Measurements from ENCODE around the gene KLHL21.
"Not testable (repeated sequence)": the region's sequence is repeated elsewhere in the genome, so short reads cannot be mapped to it uniquely, and the experiment has no call there.

KLHL21 gene, protein sequence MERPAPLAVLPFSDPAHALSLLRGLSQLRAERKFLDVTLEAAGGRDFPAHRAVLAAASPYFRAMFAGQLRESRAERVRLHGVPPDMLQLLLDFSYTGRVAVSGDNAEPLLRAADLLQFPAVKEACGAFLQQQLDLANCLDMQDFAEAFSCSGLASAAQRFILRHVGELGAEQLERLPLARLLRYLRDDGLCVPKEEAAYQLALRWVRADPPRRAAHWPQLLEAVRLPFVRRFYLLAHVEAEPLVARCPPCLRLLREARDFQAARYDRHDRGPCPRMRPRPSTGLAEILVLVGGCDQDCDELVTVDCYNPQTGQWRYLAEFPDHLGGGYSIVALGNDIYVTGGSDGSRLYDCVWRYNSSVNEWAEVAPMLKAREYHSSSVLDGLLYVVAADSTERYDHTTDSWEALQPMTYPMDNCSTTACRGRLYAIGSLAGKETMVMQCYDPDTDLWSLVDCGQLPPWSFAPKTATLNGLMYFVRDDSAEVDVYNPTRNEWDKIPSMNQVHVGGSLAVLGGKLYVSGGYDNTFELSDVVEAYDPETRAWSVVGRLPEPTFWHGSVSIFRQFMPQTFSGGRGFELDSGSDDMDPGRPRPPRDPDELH

DNA sequence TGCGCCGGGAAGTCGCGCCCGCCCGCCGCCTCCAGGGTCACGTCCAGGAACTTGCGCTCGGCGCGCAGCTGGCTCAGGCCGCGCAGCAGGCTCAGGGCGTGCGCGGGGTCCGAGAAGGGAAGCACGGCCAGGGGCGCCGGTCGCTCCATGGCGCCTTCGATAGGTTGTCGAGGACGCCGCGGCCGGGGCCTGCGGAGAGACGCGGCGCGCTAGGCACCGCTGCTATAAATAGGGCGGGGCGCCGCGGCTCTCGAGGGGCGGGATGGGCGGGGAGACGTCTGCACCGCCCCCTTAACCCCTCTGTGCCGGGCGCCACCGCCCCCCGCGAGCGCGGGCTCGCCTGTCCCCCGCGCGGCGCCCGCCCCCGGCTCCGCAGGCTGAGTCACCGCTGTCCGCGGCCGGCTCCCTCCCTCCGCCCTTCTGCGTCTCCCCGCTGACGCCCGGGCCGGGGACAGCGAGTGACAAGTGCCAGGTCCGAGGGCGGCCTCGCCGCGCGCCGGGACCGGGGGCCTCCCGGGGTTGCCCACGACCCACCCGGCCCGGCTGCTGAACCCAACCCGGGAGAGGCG lies at the start of gene KLHL21:
Gene KLHL21, minus strand, starts transcription at position 201 of the 569 bp plus-strand sequence. Its CDS starts 52 bp downstream, at position 149.
- FAIRE-seq = no peak

DNA sequence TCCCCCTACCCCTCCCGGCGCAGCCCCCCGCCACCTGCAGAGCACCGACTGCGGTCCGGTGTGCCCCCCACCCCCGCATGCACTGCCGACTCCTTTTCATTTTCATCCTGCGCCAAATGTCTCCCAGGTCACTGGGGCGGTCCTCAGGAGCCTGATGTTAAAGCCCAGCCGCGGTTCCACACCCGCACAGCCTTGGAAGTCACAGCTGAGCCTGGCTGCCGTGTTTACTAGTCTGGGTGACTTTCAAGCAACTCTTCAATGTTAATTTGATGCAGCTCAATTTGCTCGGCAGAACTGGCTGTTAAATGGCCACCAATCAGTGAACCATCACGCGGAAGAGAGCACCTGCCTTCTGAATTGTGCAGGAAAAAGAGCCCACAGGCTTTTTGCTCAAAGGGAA lies 49.2 kb upstream of the KLHL21 start:
- FAIRE-seq = no peak

More for the DNA sequence above, at the start of gene KLHL21:
- DNase-seq (ENCODE audit: insufficient read length, low spot score) = peak; percentile 76

DNA sequence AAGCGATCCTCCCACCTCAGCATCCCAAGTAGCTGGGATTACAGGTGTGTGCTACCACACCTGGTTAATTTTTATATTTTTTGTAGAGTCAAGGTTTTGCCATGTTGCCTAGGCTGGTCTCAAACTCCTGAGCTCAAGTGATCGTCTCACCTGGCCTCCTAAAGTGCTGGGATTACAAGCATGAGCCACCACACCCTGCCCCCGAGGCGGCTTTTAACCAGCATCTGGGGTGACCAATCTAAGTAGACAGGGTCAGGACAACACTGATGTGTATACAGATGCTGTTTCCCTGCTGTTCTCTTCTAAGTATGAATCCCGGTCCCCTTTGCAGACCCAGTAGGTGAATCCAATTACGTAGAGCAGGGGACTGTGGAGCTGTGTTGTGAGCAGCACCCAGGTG lies 45.9 kb upstream of the KLHL21 start:
- no peak for FAIRE-seq

More for the DNA sequence above, 49.2 kb upstream of the KLHL21 start:
- no peak for DNase-seq (ENCODE audit: insufficient read length, low spot score)

DNA sequence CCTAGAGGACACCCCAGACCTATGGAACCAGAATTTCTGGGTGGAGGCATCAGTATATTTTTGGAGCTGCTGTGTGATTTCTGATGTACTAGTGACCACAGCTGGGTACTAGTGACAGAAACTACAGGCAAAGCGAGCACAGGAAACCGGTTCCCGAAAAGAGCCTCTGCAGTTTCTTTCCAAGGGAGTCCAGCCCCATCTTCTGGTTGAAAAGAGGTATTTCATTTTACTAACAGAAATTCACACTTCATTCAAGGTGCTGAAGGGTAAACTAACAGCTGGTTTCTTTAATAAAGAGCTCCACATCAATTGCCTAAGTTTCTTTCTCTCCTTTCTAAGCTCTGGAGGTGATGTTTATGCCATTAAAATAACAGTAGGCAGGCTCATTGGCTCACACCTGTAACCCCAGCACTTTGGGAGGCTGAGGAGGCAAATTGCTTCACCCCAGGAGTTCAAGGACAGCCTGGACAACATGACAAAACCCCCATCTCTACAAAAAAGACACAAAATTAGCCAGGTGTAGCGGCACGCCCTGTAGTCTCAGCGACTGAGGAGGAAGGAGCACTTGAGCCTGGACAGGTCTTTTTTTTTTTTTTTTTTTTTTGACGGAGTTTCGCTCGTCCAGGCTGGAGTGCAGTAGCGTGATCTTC lies 44.0 kb upstream of the KLHL21 start:
- DNase-seq (ENCODE audit: insufficient read length, low spot score) = peak; percentile 52
- FAIRE-seq = peak; percentile 81

More for the DNA sequence above, 45.9 kb upstream of the KLHL21 start:
- no peak for DNase-seq (ENCODE audit: insufficient read length, low spot score)

DNA sequence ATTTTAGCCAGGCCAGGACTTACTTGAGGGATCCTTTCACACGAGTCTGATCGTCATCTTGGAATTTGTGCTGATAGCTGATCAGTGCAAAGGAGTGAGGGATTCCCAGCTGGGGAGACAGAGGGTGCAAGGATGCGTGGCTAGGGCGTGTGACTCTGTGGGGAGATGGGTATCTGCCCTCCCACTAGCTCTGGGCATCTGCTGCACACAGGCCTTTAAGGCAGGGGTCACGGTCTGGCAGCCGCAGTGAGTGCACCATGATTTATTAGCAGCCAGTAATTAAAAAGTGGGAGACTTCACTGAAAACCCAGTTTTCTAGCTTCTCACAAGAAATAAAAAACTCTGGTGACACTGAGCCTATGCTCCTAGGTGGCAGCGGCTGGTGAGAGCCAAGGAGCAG lies 42.3 kb upstream of the KLHL21 start:
- no peak for DNase-seq (ENCODE audit: insufficient read length, low spot score)
- no peak for FAIRE-seq

DNA sequence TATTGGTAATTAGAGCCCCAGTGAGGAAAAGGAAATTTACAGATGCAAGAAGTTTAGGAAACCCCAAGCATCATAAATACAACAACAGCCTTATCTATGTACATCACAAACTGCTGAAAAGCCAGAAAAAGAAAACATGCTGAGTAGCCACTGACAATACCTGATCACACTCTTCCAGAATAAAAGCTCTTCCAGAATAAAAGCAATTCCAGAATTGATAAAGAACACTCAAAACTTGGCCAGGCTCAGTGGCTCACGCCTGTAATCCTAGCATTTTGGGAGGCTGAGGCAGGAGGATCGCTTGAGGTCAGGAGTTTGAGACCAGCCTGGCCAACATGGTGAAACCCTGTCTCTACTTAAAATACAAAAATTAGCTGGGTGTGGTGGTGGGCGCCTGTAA lies 38.2 kb upstream of the KLHL21 start:
- DNase-seq (ENCODE audit: insufficient read length, low spot score); FAIRE-seq: not testable (repeated sequence)

DNA sequence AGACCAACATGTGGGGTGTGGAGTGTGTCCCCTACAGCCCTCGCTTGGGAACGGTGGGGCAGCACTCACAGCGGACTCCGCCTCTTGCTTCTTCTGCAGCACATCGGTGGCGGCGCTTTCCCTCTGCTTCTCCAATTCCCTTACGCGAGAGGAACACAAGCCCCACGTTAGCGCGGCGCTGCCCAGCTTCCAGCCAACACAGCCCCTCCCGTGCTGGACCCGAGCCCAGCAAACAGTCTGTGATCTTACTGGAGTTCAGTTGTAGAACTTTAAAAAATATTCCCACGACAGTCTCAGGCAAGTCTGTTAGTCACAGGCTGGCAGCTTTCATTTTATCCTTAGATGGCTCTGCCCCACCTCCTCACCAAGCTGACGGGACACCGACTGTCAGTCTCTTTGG lies 35.6 kb upstream of the KLHL21 start:
- no peak for FAIRE-seq

DNA sequence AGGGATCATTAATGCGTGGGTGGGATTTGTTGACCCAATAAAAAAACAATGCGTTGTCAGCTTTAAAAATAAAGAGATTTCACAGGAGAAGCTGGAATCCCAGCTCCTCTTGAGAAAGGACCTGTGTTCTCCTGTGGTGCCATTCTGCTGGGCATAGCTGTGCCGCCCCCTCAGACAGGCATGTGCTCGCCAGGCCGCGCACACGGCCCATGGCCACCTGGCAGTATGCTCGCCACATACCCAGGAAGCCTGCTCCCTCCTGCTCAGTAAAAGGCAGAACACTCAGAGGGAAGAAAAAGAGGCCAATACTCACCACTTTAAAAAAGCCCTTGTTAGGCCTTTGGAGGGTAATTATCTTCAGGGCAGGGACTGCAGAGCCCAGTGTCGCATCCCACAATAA lies 35.1 kb upstream of the KLHL21 start:
- DNase-seq (ENCODE audit: insufficient read length, low spot score) (no peak), FAIRE-seq (no peak)

More for the DNA sequence above, 35.6 kb upstream of the KLHL21 start:
- DNase-seq (ENCODE audit: insufficient read length, low spot score) = no peak

DNA sequence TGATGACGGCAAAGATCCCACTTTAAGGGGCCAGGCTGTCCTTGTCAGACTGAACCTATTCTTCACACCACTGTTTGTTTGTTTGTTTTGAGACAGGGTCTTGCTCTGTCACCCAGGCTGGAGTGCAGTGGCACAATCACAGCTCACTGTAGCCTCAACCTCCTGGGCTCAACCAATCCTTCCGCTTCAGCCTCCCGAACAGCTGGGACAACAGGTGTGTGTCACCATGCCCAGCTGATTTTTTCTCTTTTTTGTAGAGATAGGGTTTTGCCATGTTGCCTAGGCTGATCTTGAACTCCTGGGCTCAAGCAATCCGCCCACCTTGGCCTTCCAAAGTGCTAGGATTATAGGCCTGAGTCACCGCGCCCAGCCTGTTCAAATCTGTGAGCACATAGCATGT lies 34.1 kb upstream of the KLHL21 start:
- not testable (repeated sequence) for FAIRE-seq; DNase-seq (ENCODE audit: insufficient read length, low spot score)

DNA sequence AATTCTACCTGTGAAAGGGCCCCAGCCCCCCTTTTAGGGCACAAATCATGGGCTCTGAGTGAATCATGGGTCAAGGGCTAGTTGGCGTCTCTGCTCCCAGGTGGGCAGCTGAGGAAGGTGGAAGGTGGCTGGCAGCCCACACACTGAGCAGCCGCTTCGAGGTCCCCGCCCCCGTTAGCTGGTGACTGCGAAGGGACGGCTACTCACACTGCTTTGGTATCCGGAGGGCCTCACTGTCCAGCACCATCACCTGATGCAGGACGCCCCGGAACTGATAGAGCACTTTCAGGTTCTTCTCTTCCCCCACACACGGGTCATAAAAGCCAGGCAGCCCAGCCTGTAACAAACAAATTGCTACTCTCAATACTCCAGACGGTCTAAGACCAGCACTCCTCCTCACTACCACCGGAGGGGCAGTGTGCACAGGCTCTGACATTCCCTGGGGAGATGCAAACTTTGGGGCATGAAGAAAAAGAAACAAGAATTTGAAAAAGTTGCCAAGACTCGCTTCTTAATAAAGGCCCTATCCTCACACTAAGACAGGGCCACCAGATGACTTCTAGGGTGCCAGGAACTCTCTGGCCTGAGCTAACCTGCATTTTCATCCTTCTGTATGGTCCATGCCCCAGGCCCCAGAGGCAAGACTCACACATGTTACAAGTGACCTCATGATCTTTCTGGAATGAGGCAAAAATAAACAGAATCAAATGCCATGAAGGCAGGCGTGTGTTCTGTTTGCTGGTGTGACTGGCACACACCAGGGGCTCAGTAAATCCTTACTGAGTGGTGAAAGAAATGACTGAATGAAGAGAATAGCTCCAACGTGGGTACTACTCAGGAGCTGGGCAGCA lies 33.5 kb upstream of the KLHL21 start:
- FAIRE-seq (no peak), DNase-seq (ENCODE audit: insufficient read length, low spot score) (no peak)

DNA sequence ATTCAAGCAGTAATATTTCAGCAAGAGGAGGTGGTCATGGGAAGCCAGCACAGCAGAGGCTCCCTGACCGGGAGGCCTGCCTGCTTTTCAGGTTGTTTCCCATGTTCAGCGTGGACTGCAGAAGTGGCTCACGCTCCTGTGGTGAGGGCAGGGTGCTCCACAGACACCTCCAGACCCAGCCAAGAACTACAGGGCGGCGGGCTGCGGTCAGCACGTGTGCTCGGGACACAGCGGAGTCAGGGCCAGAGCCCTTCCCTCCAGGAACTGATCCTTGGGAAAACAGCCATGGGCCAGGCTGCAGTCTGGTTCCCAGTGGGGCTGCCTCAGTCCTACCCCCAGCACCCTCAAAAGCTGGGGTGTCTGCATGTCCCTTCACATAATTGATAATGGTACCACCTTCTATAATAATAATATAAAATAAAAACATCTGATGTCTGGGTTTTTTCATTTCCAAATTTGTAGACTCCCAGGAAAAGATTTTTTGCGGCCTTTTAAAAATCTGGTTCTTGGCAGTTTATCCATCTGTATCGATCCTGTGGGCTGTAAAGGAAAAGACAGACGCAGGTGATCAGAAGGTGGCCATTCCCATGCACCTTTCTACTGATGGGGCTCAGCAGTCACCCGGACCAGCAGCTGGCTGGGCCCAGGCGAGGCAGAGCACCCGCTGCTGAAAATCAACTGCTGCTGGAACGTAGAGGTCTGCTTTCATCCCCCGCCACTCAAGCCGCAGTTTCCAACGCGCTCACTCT lies 32.7 kb upstream of the KLHL21 start:
- FAIRE-seq (no peak), DNase-seq (ENCODE audit: insufficient read length, low spot score) (no peak)

DNA sequence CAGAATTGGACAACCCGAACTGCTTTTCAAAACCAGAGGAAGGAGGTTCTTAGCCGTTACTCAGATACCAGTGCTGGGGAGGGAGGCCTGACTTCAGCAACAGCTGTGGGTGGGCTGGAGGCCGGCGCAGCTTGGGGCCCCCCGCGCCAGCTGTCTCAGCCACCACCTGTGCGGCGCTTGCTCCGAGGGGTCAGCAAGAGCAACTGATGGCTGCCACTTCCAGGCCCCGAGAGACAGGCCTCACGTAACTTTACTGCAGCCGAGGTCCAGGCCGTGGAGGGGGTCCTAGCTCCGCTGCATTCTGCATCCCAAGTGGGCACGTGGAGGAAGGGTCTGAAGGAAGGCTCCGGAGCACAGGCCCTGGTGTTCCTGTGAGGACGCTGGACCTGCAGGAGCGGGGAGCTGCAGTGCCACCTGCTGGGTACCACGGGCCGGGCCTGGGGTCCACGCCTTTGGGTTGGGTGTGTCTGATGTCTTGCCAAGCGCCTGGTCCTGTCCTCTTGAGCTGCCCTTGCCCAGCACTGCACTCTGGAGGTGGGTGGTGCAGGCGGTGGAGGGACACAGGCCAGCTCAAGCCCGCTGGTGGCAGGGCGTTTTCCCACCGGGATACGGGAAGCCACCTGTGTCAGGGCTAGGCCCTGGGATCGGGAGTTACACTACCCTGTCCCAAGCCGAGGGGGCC lies 31.8 kb upstream of the KLHL21 start:
- DNase-seq (ENCODE audit: insufficient read length, low spot score) (peak; percentile 39), FAIRE-seq (no peak)

DNA sequence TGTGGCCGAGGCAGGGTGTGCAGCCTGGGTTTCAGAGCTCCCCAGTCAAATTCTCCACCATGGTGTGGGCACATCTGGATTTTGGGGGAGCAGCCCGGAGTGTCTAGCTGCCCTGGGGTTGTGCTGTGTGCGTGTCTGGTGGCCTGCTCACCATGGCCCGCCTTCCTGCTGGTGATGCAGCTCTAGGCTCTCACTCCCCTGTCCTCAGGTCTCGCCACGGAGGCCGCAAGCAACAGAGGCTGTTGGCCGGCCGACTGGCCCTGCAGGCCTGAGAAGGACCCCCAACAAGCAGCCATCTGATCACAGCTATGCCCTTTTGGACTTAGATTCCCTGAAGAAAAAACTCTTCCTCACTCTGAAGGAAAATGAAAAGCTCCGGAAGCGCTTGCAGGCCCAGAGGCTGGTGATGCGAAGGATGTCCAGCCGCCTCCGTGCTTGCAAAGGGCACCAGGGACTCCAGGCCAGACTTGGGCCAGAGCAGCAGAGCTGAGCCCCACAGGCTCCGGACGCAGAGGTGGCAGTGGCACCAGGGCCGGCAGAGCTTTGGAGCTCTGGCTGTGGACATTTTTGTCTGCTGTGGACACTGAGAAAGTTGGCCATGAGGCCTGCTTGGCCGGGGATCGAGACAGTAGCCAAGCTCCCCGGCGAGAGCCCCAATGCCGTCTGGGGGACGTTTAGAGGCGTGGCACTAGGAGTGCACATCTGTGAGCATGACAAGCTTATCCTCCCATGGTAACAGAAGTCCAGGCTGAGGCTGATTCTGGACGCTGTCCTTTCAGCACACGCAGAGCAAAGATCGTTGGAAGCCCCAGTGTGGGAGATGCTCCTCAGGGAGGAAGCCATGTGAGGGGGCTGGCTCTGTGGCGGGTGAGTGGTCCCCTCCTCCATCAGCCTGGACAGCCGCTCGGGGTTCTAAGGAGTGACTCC lies 30.2 kb upstream of the KLHL21 start:
- DNase-seq (ENCODE audit: insufficient read length, low spot score) (no peak), FAIRE-seq (no peak)

DNA sequence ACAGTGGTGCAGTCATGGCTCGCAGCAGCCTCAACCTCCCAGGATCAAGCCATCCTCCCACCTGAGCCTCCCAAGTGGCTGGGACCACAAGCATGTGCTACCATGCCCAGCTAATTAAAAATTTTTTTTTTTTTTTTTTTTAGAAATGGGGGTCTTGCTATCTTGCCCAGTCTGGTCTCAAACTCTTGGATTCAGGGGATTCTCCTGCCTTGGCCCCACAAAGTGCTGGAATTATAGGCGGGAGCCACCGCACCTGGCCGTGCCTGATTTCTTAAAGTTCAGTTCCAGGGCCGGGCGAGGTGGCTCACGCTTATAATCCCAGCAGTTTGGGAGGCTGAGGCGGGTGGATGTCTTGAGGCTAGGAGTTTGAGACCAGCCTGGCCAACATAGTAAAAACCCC lies 28.4 kb upstream of the KLHL21 start:
- FAIRE-seq = no peak

DNA sequence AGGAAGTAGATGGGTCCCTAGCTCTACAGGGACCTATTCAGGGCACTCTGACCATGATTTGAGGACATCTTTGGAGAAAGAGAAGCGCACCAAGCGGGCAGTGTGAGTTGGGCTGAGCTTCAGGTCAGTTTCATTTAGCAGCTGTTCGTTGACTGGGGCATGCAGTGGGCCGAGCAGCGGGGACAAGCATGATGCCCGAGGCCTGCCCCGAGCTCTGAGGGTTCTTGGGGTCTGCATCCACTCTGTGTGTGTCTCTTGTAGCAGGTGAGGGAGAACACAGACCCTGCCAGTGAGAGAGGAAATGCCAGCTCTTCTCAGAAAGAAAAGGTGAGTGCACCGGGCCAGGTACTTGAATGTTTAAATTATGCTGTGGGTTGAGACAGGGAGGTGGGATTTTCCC lies 27.4 kb upstream of the KLHL21 start:
- FAIRE-seq (no peak), DNase-seq (ENCODE audit: insufficient read length, low spot score) (no peak)

More for the DNA sequence above, 28.4 kb upstream of the KLHL21 start:
- no peak for DNase-seq (ENCODE audit: insufficient read length, low spot score)

DNA sequence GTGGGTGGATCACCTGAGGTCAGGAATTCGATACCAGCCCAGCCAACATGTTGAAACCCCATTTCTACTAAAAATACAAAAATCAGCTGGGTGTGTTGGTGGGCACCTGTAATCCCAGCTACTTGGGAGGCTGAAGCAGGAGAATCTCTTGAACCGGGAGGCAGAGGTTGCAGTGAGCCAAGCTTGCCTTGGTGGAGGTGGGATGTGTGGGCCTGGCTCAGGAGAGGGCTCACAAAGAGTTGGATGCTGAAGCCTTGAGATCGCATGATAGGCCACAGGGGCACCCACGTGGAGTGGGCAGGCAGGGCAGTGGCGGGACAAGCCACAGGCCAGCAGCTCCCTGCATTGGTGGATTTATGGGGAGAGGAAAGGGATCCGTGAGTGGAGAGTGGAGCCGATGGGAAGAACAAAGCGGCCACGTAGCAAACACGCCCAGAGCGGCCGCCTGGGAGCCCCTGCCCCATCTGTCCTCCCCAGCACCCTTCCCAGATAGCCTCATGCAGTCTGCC lies 26.4 kb upstream of the KLHL21 start:
- DNase-seq (ENCODE audit: insufficient read length, low spot score) (no peak), FAIRE-seq (no peak)

DNA sequence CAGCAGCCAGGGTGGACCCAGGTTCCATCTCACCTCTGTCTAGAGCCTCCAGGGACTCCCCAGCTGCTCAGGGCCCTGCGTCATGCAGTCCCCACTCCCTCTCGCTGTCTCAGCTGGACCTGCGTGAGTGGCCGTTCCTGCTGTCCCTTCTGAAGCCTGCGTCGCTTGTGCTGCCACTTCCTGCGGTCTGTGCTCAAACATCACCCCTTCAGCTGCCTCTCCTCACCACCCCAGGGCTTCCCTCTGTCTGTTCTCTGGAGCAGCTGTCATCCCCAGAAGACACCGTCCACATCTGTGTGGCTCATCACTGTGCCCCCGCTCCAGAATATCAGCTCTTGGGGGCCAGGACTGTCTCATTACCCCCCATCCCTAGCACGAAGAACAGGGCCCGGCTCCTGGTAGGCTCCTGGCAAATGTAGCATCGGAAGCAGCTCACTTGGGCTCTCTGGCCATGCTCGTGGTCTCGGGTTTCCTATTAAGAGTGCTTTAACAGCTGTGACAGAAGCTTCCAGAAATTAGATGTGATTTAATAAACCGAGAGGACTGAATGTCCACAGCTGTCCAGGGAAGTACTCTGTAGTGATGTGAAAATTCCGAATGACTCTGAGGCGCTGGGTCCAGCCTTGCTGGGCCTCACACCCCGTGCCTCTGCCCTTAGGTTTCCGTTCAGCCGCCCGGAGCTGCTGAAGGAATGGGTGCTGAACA lies 25.3 kb upstream of the KLHL21 start:
- FAIRE-seq (no peak), DNase-seq (ENCODE audit: insufficient read length, low spot score) (no peak)

All from GM19239 (cell line).